ENCODE results near the gene SPOUT1. TPM values are rescaled to one million over a fixed set of nuclear protein-coding genes. Genes with fewer than 3 reads are reported as not detected.

Gene SPOUT1
- total and polyA plus RNA-seq, 8 donors, result 14.8 to 32.8 (median 23.3) TPM

- ATAC-seq (no peak), DNase-seq (no peak), FAIRE-seq (no peak)
- Histone ChIP-seq H3K4me3 (no peak overlapping the region), H3K27ac (no peak overlapping the region), H3K9me3 (no peaks in the 10 kb centered on the region), H3K4me1 (peaks cover 0 to 8% (median 6%) of the 10 kb centered on the region in 3 donors), H3K27me3 (no peaks in the 10 kb centered on the region), H3K36me3 (no peaks in the 10 kb centered on the region)
- TF ChIP-seq CTCF (IDR thresholded peaks at IDR 0.05), result no peak
- 79 to 88% methylated on average over 1 of the region's 1 CpG for WGBS, 2 donors
- intact Hi-C loops (cut with DNase I), result no loop called here
Measured at GRCh38 chr9:128774804-128775203, 54.8 kb downstream of the SPOUT1 start.

- TF ChIP-seq CTCF (IDR thresholded peaks at IDR 0.05), result no peak
- no peaks in the 10 kb centered on the region for H3K27me3 ChIP-seq
- WGBS, 2 donors, result 70 to 73% methylated on average over 5 of the region's 5 CpGs
- no peaks in the 10 kb centered on the region for H3K9me3 ChIP-seq
- no peak for FAIRE-seq
- no peak overlapping the region for H3K27ac ChIP-seq
- no peak for DNase-seq
- no peaks in the 10 kb centered on the region for H3K36me3 ChIP-seq
- no peak overlapping the region for H3K4me3 ChIP-seq
- intact Hi-C loops (cut with DNase I), result no loop called here
- ATAC-seq, result no peak
- H3K4me1 ChIP-seq, result peaks cover 0 to 8% (median 6%) of the 10 kb centered on the region in 3 donors
Measured at GRCh38 chr9:128773049-128773448, 56.5 kb downstream of the SPOUT1 start.

- DNase-seq, result peak; percentile 89 to 98 (median 94)
- intact Hi-C loops (cut with DNase I), result no loop called here
- H3K9me3 ChIP-seq, result no peaks in the 10 kb centered on the region
- WGBS, 2 donors, result 0 to 1% methylated on average over 48 to 72 of the region's 72 CpGs
- H3K4me1 ChIP-seq, result peaks cover 0 to 8% (median 6%) of the 10 kb centered on the region in 3 donors
- FAIRE-seq, result no peak
- no peaks in the 10 kb centered on the region for H3K27me3 ChIP-seq
- TF ChIP-seq CTCF (IDR thresholded peaks at IDR 0.05), result no peak
- H3K4me3 ChIP-seq, result peak within 1 kb of the TSS; percentile 74 to 93 (median 82)
- ATAC-seq, result peak; percentile 97 to 99 (median 98)
- peak within 1 kb of the TSS; percentile 90 to 98 (median 94) for H3K27ac ChIP-seq
- H3K36me3 ChIP-seq, result no peaks in the 10 kb centered on the region
Measured at GRCh38 chr9:128771745-128772519, 57.7 kb downstream of the SPOUT1 start, which contains the start of gene ZER1. ZER1 (minus strand) TSS chr9:128771927; CDS start chr9:128755565, 16,362 bp downstream.

- no peak for FAIRE-seq
- 0% methylated on average over 24 to 28 of the region's 28 CpGs for WGBS, 2 donors
- Histone ChIP-seq H3K27me3 (no peaks in the 10 kb centered on the region), H3K36me3 (no peaks in the 10 kb centered on the region), H3K4me3 (peak overlapping the region; percentile 74 to 93 (median 82)), H3K9me3 (no peaks in the 10 kb centered on the region), H3K4me1 (peaks cover 0 to 8% (median 6%) of the 10 kb centered on the region in 3 donors), H3K27ac (peak overlapping the region; percentile 90 to 98 (median 94))
- intact Hi-C loops (cut with DNase I), result no loop called here
- peak; percentile 16 to 51 (median 34) for ATAC-seq
- DNase-seq, result peak in 1 of 6 donors; percentile 22
- no peak for TF ChIP-seq CTCF (IDR thresholded peaks at IDR 0.05)
Measured at GRCh38 chr9:128771094-128771721, 58.4 kb downstream of the SPOUT1 start.
